H1 (cell line): ENCODE measurements around the gene PRKCH. TPM values are rescaled to one million over a fixed set of nuclear protein-coding genes. Genes with fewer than 3 reads are reported as not detected.

Experiments
- CREB1 ChIP-seq: IDR thresholded peaks from 2 replicates; pipeline ENCODE4 v1.6.1; 2012; ENCODE audit warnings: inconsistent platforms
- GABPA ChIP-seq: IDR thresholded peaks from 2 replicates; pipeline ENCODE4 v1.6.1; 2011; ENCODE audit warnings: mild to moderate bottlenecking, low read length, moderate library complexity, borderline replicate concordance; ENCODE audit not compliant: insufficient read depth
- HDAC2 ChIP-seq, 2 experiments: fragments of 300-600 bp in 1 of 2; sonication (generic) in 1 of 2; IDR thresholded peaks; 2 replicates each; pipeline ENCODE4 v1.6.1; 2011 to 2012; ENCODE audit warnings: low read depth in 2 of 2, low read length in 2 of 2, mild to moderate bottlenecking in 2 of 2, moderate library complexity in 2 of 2, borderline replicate concordance in 1 of 2, inconsistent platforms in 1 of 2
- NANOG ChIP-seq: IDR thresholded peaks from 2 replicates; pipeline ENCODE4 v1.6.1; 2011; ENCODE audit warnings: low read length, low read depth, mild to moderate bottlenecking, inconsistent platforms; ENCODE audit not compliant: insufficient read depth, poor library complexity, severe bottlenecking
- USF2 ChIP-seq: IDR thresholded peaks from 2 replicates; pipeline ENCODE4 v1.6.1; 2011; ENCODE audit warnings: low read length, improper control_type of control experiment
- polyA plus RNA-seq, 7 experiments: library from polyadenylated mRNA; depleted of rRNA in 3 of 7; stranded (reverse) in 5 of 7; unstranded in 2 of 7; fragments of >200 nt in 5 of 7; fragments of 200-250 nt in 2 of 7; gene quantifications; 1 replicate in 5 of 7; 2 replicates in 1 of 7; 4 replicates in 1 of 7; pipeline versions ENCODE4 v1.2.1 to v1.2.3, GENCODE V29; 2011 to 2013; ENCODE audit warnings: missing spikeins in 2 of 7, mixed read lengths in 2 of 7
- total RNA-seq: library from RNA; stranded (reverse); fragmentation: NEBNext Ultra II Directional; extraction: Animal tissue kit (Norgen Biotek cat#: 25700); gene quantifications from 2 replicates; pipeline ENCODE4 v1.2.1, GENCODE V29; 2021

PRKCH gene
- total and polyA plus RNA-seq, 2 of the 8 experiments (the other 6 are each of a cell fraction or from before 2014, with no cell fraction given) = 6.4 to 7.0 TPM

GRCh38 chr14:61397615-61398014, 76.2 kb downstream of the PRKCH start (continued):
- no peak for TF ChIP-seq USF2
- no peak for TF ChIP-seq CREB1
- no peak for TF ChIP-seq GABPA
- no peak for TF ChIP-seq NANOG
- TF ChIP-seq HDAC2 (IDR thresholded peaks at IDR 0.05; ENCODE audit: borderline replicate concordance in 1 of 2, low read depth in 2 of 2, low read length in 2 of 2) = no peak
- TF ChIP-seq, all 59 proteins: peak for 0
